ENCODE results near the gene MRPL54. TPM values are rescaled to one million over a fixed set of nuclear protein-coding genes. Genes with fewer than 3 reads are reported as not detected.

The MRPL54 gene
- total RNA-seq, 1 experiment from 2014 or later: 67.1 TPM

DNA sequence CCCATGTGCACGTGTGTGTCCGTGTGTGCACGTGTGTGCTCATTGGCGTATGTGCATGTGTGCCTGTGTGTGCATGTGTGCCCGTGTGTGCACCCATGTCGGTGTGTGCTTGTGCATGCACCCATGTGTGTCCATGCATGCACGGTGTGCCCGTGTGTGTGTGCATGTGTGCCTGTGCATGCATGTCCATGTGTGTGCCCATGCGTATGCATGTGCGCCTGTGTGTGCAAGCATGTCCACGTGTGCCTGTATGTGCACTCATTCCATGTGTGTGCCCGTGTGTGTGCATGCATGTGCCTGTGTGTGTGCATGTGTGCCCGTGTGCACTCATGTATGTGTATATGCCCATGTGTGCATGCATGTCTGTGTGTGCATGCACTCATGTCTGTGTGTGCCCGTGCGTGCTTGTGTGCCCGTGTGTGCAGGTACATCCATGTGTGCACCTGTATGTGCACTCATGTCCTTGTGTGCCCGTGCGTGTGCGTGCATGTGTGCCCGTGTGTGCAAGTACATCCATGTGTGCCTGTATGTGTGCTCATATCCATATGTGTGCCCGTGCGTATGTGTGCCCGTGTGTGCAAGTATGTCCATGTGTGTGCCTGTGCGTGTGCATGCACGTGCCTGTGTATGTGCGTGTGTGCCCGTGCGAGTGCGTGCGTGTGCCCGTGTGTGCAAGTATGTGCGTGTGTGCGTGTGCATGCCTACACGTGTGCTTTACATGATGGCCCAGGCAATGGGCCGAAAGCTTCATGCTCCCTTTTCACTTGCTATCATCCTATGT lies 45.3 kb downstream of the MRPL54 start:
- Histone ChIP-seq H3K9me2 (ENCODE audit: insufficient read depth) (no peaks in the 10 kb centered on the region), H4K20me1 (ENCODE audit: insufficient read depth) (no peaks in the 10 kb centered on the region), H2AFZ (ENCODE audit: low read depth, low read length, poor library complexity, severe bottlenecking) (no peak overlapping the region), H3K27ac (ENCODE audit: low read depth, low read length) (no peak overlapping the region), H3K9ac (ENCODE audit: low read length) (no peak overlapping the region), H3K27me3 (ENCODE audit: insufficient read depth, low read length) (no peaks in the 10 kb centered on the region), H3K4me3 (replicated peaks in 1 of 2; ENCODE audit: low read depth in 1 of 2, low read length in 2 of 2) (no peak overlapping the region), H3K79me2 (ENCODE audit: insufficient read depth, low read length) (no peaks in the 10 kb centered on the region), H3K36me3 (ENCODE audit: control insufficient read depth in 1 of 2, insufficient read depth in 2 of 2, low read length in 2 of 2) (no peaks in the 10 kb centered on the region), H3K9me3 (ENCODE audit: control insufficient read depth in 1 of 2, insufficient read depth in 1 of 2, low read depth in 1 of 2, low read length in 2 of 2) (peaks cover 0 to 5% of the 10 kb centered on the region in 2 experiments; a peak in 2 of 4 replicates), H3K4me1 (ENCODE audit: control insufficient read depth in 1 of 2, insufficient read depth in 2 of 2, low read length in 2 of 2) (no peaks in the 10 kb centered on the region), H3K4me2 (ENCODE audit: low read length) (no peak overlapping the region)
- ChIA-PET RAD21 (ENCODE audit: low non-redundant PET in 1 of 2, low total read pairs in 2 of 2, uncharacterized antibody in 2 of 2, unreplicated experiment in 2 of 2) (no interaction called here), CTCF (no interaction called here), POLR2A (no interaction called here)
- intact Hi-C loops (cut with micrococcal nuclease): no loop called here
- ATAC-seq: no peak
- BruUV-seq (replicated peaks): no TSS peak
- DNase-seq (ENCODE audit: low read depth, low spot score): no peak
- no peak for TF ChIP-seq TCF7L2 (IDR thresholded peaks at IDR 0.05; ENCODE audit: borderline replicate concordance, extremely low read depth, insufficient read depth, insufficient read length)
- TF ChIP-seq, protein P1, sequence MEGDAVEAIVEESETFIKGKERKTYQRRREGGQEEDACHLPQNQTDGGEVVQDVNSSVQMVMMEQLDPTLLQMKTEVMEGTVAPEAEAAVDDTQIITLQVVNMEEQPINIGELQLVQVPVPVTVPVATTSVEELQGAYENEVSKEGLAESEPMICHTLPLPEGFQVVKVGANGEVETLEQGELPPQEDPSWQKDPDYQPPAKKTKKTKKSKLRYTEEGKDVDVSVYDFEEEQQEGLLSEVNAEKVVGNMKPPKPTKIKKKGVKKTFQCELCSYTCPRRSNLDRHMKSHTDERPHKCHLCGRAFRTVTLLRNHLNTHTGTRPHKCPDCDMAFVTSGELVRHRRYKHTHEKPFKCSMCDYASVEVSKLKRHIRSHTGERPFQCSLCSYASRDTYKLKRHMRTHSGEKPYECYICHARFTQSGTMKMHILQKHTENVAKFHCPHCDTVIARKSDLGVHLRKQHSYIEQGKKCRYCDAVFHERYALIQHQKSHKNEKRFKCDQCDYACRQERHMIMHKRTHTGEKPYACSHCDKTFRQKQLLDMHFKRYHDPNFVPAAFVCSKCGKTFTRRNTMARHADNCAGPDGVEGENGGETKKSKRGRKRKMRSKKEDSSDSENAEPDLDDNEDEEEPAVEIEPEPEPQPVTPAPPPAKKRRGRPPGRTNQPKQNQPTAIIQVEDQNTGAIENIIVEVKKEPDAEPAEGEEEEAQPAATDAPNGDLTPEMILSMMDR (IDR thresholded peaks at IDR 0.05 in 2 of 3, conservative IDR thresholded peaks at IDR 0.05 in 1 of 3; ENCODE audit: borderline replicate concordance in 1 of 3, insufficient read depth in 1 of 3, low read depth in 2 of 3, low read length in 2 of 3): no peak
- TF ChIP-seq JUND (IDR thresholded peaks at IDR 0.05): no peak
- TF ChIP-seq EGR1 (IDR thresholded peaks at IDR 0.05; ENCODE audit: low read depth): no peak
- TF ChIP-seq CEBPB (IDR thresholded peaks at IDR 0.05; ENCODE audit: low read depth): no peak
- TF ChIP-seq, protein P2, sequence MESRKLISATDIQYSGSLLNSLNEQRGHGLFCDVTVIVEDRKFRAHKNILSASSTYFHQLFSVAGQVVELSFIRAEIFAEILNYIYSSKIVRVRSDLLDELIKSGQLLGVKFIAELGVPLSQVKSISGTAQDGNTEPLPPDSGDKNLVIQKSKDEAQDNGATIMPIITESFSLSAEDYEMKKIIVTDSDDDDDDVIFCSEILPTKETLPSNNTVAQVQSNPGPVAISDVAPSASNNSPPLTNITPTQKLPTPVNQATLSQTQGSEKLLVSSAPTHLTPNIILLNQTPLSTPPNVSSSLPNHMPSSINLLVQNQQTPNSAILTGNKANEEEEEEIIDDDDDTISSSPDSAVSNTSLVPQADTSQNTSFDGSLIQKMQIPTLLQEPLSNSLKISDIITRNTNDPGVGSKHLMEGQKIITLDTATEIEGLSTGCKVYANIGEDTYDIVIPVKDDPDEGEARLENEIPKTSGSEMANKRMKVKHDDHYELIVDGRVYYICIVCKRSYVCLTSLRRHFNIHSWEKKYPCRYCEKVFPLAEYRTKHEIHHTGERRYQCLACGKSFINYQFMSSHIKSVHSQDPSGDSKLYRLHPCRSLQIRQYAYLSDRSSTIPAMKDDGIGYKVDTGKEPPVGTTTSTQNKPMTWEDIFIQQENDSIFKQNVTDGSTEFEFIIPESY (IDR thresholded peaks at IDR 0.05; ENCODE audit: extremely low read depth, insufficient replicate concordance, low read length): no peak
- no peak for TF ChIP-seq SP1 (IDR thresholded peaks at IDR 0.05; ENCODE audit: low read depth)
- TF ChIP-seq ZFX (IDR thresholded peaks at IDR 0.05): no peak
- TF ChIP-seq ELF1 (IDR thresholded peaks at IDR 0.05; ENCODE audit: borderline replicate concordance, low read depth): no peak
- no peak for TF ChIP-seq POLR2AphosphoS5 (IDR thresholded peaks at IDR 0.05; ENCODE audit: low read depth, low read length)
- TF ChIP-seq POLR2A (IDR thresholded peaks at IDR 0.05; ENCODE audit: borderline replicate concordance, extremely low read depth, insufficient read depth, insufficient read length): no peak
- TF ChIP-seq, protein P3, sequence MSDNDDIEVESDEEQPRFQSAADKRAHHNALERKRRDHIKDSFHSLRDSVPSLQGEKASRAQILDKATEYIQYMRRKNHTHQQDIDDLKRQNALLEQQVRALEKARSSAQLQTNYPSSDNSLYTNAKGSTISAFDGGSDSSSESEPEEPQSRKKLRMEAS (IDR thresholded peaks at IDR 0.05): no peak
- TF ChIP-seq RAD21 (IDR thresholded peaks at IDR 0.05; ENCODE audit: low read depth): no peak

Measured in HCT116 (cell line).